NB4 (cell line): ENCODE data around the gene APOBEC2.

Experiments used
- DNase-seq: peaks from one replicate; pipeline ENCODE4 v3.0.0; 2010; ENCODE audit warnings: low read depth
- H3K4me3 ChIP-seq: one replicate; pipeline ENCODE4 v1.5.1; 2011; ENCODE audit warnings: mild to moderate bottlenecking, low read depth, low read length, moderate library complexity
- CTCF ChIP-seq: IDR thresholded peaks from one replicate; pipeline ENCODE4 v1.5.1; 2012; ENCODE audit warnings: low read depth, low read length
- MAX ChIP-seq: IDR thresholded peaks from 2 replicates; pipeline ENCODE4 v1.6.1; 2011; ENCODE audit warnings: low read depth, low read length
- MYC ChIP-seq: IDR thresholded peaks from 2 replicates; pipeline ENCODE4 v1.6.1; 2011; ENCODE audit warnings: low read depth, low read length
- POLR2A ChIP-seq: IDR thresholded peaks from 2 replicates; pipeline ENCODE4 v1.6.1; 2011; ENCODE audit warnings: mild to moderate bottlenecking; ENCODE audit not compliant: insufficient read length; ENCODE audit errors: extremely low read depth

APOBEC2 gene

GRCh38 chr6:41043151-41043550, 9.9 kb upstream of the APOBEC2 start:
- TF ChIP-seq MYC (no peak), POLR2A (no peak), MAX (no peak), CTCF (no peak)
- H3K4me3 ChIP-seq: no peak overlapping the region
- no peak for DNase-seq

- H3K4me3 ChIP-seq: no peak overlapping the region
- DNase-seq: no peak
- TF ChIP-seq CTCF: no peak
- no peak for TF ChIP-seq POLR2A
- TF ChIP-seq MAX: no peak
- TF ChIP-seq MYC: no peak
Measured at GRCh38 chr6:41045664-41046063, 7.3 kb upstream of the APOBEC2 start.

- H3K4me3 ChIP-seq: no peak overlapping the region
- TF ChIP-seq MAX (no peak), CTCF (no peak), POLR2A (no peak), MYC (no peak)
- DNase-seq: no peak
Measured at GRCh38 chr6:41046084-41046483, 6.9 kb upstream of the APOBEC2 start.

GRCh38 chr6:41047306-41047705, 5.7 kb upstream of the APOBEC2 start:
- TF ChIP-seq CTCF: no peak
- TF ChIP-seq MYC: no peak
- H3K4me3 ChIP-seq: no peak overlapping the region
- DNase-seq: no peak

GRCh38 chr6:41047745-41048732, 5.0 kb upstream of the APOBEC2 start:
- no peak overlapping the region for H3K4me3 ChIP-seq
- TF ChIP-seq MAX (no peak), MYC (no peak), POLR2A (no peak)
- no peak for DNase-seq

- no peak for TF ChIP-seq MAX
- DNase-seq: no peak
Measured at GRCh38 chr6:41049521-41049920, 3.5 kb upstream of the APOBEC2 start.

More at GRCh38 chr6:41049521-41049920, 3.5 kb upstream of the APOBEC2 start:
- no peak overlapping the region for H3K4me3 ChIP-seq
